Liver (tissue), 3 donors: ENCODE results near the gene SYTL3.
"Not testable (repeated sequence)": the region's sequence is repeated elsewhere in the genome, so short reads cannot be mapped to it uniquely, and the experiment has no call there.

Experiments
- ATF3 ChIP-seq: IDR thresholded peaks from 2 replicates; pipeline ENCODE4 v1.6.1; 2016; ENCODE audit warnings: antibody characterized with exemption
- EGR1 ChIP-seq, 2 donors: IDR thresholded peaks; 2 replicates each; pipeline ENCODE4 v1.6.1; 2016 to 2018; ENCODE audit warnings: antibody characterized with exemption in 2 of 2, low read depth in 2 of 2
- FOXA1 ChIP-seq: IDR thresholded peaks from 2 replicates; pipeline ENCODE4 v1.6.1; 2016; ENCODE audit warnings: antibody characterized with exemption
- GABPA ChIP-seq, 2 donors: IDR thresholded peaks in 1 of 2; conservative IDR thresholded peaks in 1 of 2; 2 replicates each; pipeline ENCODE4 v1.6.1; 2016; ENCODE audit warnings: antibody characterized with exemption in 2 of 2, mild to moderate bottlenecking in 1 of 2, moderate library complexity in 1 of 2
- HNF4G ChIP-seq: IDR thresholded peaks from 2 replicates; pipeline ENCODE4 v1.6.1; 2016; ENCODE audit warnings: antibody characterized with exemption
- RAD21 ChIP-seq, 2 donors: IDR thresholded peaks; 2 replicates each; pipeline ENCODE4 v1.6.1; 2016; ENCODE audit warnings: antibody characterized with exemption in 2 of 2, mild to moderate bottlenecking in 2 of 2
- REST ChIP-seq: IDR thresholded peaks from 2 replicates; pipeline ENCODE4 v1.6.1; 2016; ENCODE audit warnings: antibody characterized with exemption, mild to moderate bottlenecking
- RXRA ChIP-seq, 2 donors: IDR thresholded peaks; 2 replicates each; pipeline ENCODE4 v1.6.1; 2017 to 2018; ENCODE audit warnings: antibody characterized with exemption in 2 of 2, mild to moderate bottlenecking in 1 of 2
- SP1 ChIP-seq: IDR thresholded peaks from 2 replicates; pipeline ENCODE4 v1.6.1; 2018; ENCODE audit warnings: antibody characterized with exemption, mild to moderate bottlenecking
- TAF1 ChIP-seq: conservative IDR thresholded peaks from 2 replicates; pipeline ENCODE4 v1.6.1; 2016; ENCODE audit warnings: antibody characterized with exemption, mild to moderate bottlenecking
- YY1 ChIP-seq: IDR thresholded peaks from 2 replicates; pipeline ENCODE4 v1.6.1; 2016; ENCODE audit warnings: antibody characterized with exemption, mild to moderate bottlenecking
- ZBTB33 ChIP-seq: IDR thresholded peaks from 2 replicates; pipeline ENCODE4 v1.6.1; 2016; ENCODE audit warnings: antibody characterized with exemption
- TF ChIP-seq, protein P1 (sequence below): fragments of 150-350 bp; IDR thresholded peaks from 2 replicates; pipeline ENCODE4 v1.5.1; 2017; ENCODE audit warnings: improper control_type of control experiment, low read depth, low read length; ENCODE audit not compliant: missing input control
- TF ChIP-seq, protein P2 (sequence below): IDR thresholded peaks from 2 replicates; pipeline ENCODE4 v1.6.1; 2016; ENCODE audit warnings: antibody characterized with exemption
- donor health status: healthy.
- donor health status: healthy.

- TF ChIP-seq, protein P1, sequence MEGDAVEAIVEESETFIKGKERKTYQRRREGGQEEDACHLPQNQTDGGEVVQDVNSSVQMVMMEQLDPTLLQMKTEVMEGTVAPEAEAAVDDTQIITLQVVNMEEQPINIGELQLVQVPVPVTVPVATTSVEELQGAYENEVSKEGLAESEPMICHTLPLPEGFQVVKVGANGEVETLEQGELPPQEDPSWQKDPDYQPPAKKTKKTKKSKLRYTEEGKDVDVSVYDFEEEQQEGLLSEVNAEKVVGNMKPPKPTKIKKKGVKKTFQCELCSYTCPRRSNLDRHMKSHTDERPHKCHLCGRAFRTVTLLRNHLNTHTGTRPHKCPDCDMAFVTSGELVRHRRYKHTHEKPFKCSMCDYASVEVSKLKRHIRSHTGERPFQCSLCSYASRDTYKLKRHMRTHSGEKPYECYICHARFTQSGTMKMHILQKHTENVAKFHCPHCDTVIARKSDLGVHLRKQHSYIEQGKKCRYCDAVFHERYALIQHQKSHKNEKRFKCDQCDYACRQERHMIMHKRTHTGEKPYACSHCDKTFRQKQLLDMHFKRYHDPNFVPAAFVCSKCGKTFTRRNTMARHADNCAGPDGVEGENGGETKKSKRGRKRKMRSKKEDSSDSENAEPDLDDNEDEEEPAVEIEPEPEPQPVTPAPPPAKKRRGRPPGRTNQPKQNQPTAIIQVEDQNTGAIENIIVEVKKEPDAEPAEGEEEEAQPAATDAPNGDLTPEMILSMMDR, result not testable (repeated sequence)
- TF ChIP-seq TAF1; SP1; RAD21 (IDR thresholded peaks at IDR 0.05); ZBTB33; ATF3; GABPA (IDR thresholded peaks at IDR 0.05 in 1 of 2, conservative IDR thresholded peaks at IDR 0.05 in 1 of 2); EGR1 (IDR thresholded peaks at IDR 0.05; ENCODE audit: low read depth in 2 of 2); YY1; RXRA (IDR thresholded peaks at IDR 0.05); FOXA1; REST; HNF4G: not testable (repeated sequence)
- TF ChIP-seq, protein P2, sequence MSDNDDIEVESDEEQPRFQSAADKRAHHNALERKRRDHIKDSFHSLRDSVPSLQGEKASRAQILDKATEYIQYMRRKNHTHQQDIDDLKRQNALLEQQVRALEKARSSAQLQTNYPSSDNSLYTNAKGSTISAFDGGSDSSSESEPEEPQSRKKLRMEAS, result not testable (repeated sequence)
These were observed 27.2 kb downstream of the SYTL3 start for GRCh38 chr6:158677094-158677493.
